Measurements from ENCODE around the gene KCP. TPM values are rescaled to one million over a fixed set of nuclear protein-coding genes. Genes with fewer than 3 reads are reported as not detected.

KCP gene
- total RNA-seq, 2 experiments from 2014 or later, result 1.4 to 2.3 TPM

GRCh38 chr7:128916643-128916915, 6.1 kb upstream of the KCP start:
- Histone ChIP-seq H4K20me1 (ENCODE audit: insufficient read depth, low read length) (no peaks in the 10 kb centered on the region), H3K36me3 (ENCODE audit: insufficient read depth, low read length) (no peaks in the 10 kb centered on the region), H3K4me2 (ENCODE audit: low read length) (no peak overlapping the region), H3K4me3 (ENCODE audit: low read depth, low read length, poor library complexity, severe bottlenecking) (no peak overlapping the region), H3K79me2 (ENCODE audit: insufficient read depth, low read depth, low read length) (no peaks in the 10 kb centered on the region), H3K27ac (ENCODE audit: low read depth, low read length, poor library complexity, severe bottlenecking) (no peak overlapping the region), H2AFZ (ENCODE audit: low read length) (no peak overlapping the region), H3K9me2 (ENCODE audit: insufficient read depth, low read length) (no peaks in the 10 kb centered on the region), H3K4me1 (ENCODE audit: insufficient read depth, low read length, poor library complexity, severe bottlenecking) (peaks cover 11% of the 10 kb centered on the region), H3K9me3 (ENCODE audit: low read length) (no peaks in the 10 kb centered on the region)
- TF ChIP-seq EZH2phosphoT487 (IDR thresholded peaks at IDR 0.05; ENCODE audit: borderline replicate concordance, low read depth, low read length) (no peak), CTCF (conservative IDR thresholded peaks at IDR 0.05; ENCODE audit: low read length) (no peak)
- BruUV-seq (replicated peaks), result no TSS peak
- DNase-seq (ENCODE audit: low spot score), result no peak
- CTCF ChIA-PET (ENCODE audit: unreplicated experiment), result no interaction called here
- intact Hi-C loops (cut with micrococcal nuclease; ENCODE audit: unreplicated experiment), result no loop called here
- POLR2A ChIA-PET, result interaction anchor here (0.7 kb wide), 1 partner anchor 66 kb away, joined by 3 read pairs; no protein-coding TSS in a partner anchor

- POLR2A ChIA-PET, result interaction anchor here (0.7 kb wide), 1 partner anchor 67 kb away, joined by 3 read pairs; no protein-coding TSS in a partner anchor
- Histone ChIP-seq H3K9me2 (ENCODE audit: insufficient read depth, low read length) (no peaks in the 10 kb centered on the region), H2AFZ (ENCODE audit: low read length) (no peak overlapping the region), H3K9me3 (ENCODE audit: low read length) (no peaks in the 10 kb centered on the region), H3K27ac (ENCODE audit: low read depth, low read length, poor library complexity, severe bottlenecking) (no peak overlapping the region), H3K4me1 (ENCODE audit: insufficient read depth, low read length, poor library complexity, severe bottlenecking) (peaks cover 11% of the 10 kb centered on the region), H3K4me2 (ENCODE audit: low read length) (no peak overlapping the region), H3K36me3 (ENCODE audit: insufficient read depth, low read length) (no peaks in the 10 kb centered on the region), H3K79me2 (ENCODE audit: insufficient read depth, low read depth, low read length) (no peaks in the 10 kb centered on the region), H4K20me1 (ENCODE audit: insufficient read depth, low read length) (no peaks in the 10 kb centered on the region), H3K4me3 (ENCODE audit: low read depth, low read length, poor library complexity, severe bottlenecking) (no peak overlapping the region)
- TF ChIP-seq CTCF (conservative IDR thresholded peaks at IDR 0.05; ENCODE audit: low read length) (no peak), EZH2phosphoT487 (IDR thresholded peaks at IDR 0.05; ENCODE audit: borderline replicate concordance, low read depth, low read length) (no peak)
- intact Hi-C loops (cut with micrococcal nuclease; ENCODE audit: unreplicated experiment), result no loop called here
- CTCF ChIA-PET (ENCODE audit: unreplicated experiment), result no interaction called here
- DNase-seq (ENCODE audit: low spot score), result no peak
- BruUV-seq (replicated peaks), result no TSS peak
These were observed 5.5 kb upstream of the KCP start for GRCh38 chr7:128915841-128916642.

GRCh38 chr7:128915271-128915819, 4.8 kb upstream of the KCP start:
- H2AFZ ChIP-seq (ENCODE audit: low read length), result no peak overlapping the region
- no peak overlapping the region for H3K4me2 ChIP-seq (ENCODE audit: low read length)
- H3K27ac ChIP-seq (ENCODE audit: low read depth, low read length, poor library complexity, severe bottlenecking), result no peak overlapping the region
- H3K36me3 ChIP-seq (ENCODE audit: insufficient read depth, low read length), result no peaks in the 10 kb centered on the region
- no peaks in the 10 kb centered on the region for H3K9me3 ChIP-seq (ENCODE audit: low read length)
- H4K20me1 ChIP-seq (ENCODE audit: insufficient read depth, low read length), result no peaks in the 10 kb centered on the region
- H3K4me1 ChIP-seq (ENCODE audit: insufficient read depth, low read length, poor library complexity, severe bottlenecking), result peaks cover 11% of the 10 kb centered on the region
- no peaks in the 10 kb centered on the region for H3K9me2 ChIP-seq (ENCODE audit: insufficient read depth, low read length)
- intact Hi-C loops (cut with micrococcal nuclease; ENCODE audit: unreplicated experiment), result no loop called here
- POLR2A ChIA-PET, result no interaction called here
- TF ChIP-seq EZH2phosphoT487 (IDR thresholded peaks at IDR 0.05; ENCODE audit: borderline replicate concordance, low read depth, low read length) (no peak), CTCF (conservative IDR thresholded peaks at IDR 0.05; ENCODE audit: low read length) (no peak)
- CTCF ChIA-PET (ENCODE audit: unreplicated experiment), result no interaction called here
- BruUV-seq (replicated peaks), result no TSS peak
- no peak for DNase-seq (ENCODE audit: low spot score)
- no peak overlapping the region for H3K4me3 ChIP-seq (ENCODE audit: low read depth, low read length, poor library complexity, severe bottlenecking)
- H3K79me2 ChIP-seq (ENCODE audit: insufficient read depth, low read depth, low read length), result no peaks in the 10 kb centered on the region
